Stimulated activated CD8-positive, alpha-beta memory T cell treated with anti-CD3 and anti-CD28 coated beads, Interleukin-15, amount 100 ng/mL, for 1 hour (primary cell): Measurements from ENCODE around the gene HEXIM1.
A peak's percentile ranks its signal among the peaks of the same experiment; 100 is the strongest.

Experiments
- DNase-seq: peaks from one replicate; pipeline ENCODE4 v3.0.0-alpha.2; 2020; ENCODE audit warnings: low read depth

The HEXIM1 gene

DNA sequence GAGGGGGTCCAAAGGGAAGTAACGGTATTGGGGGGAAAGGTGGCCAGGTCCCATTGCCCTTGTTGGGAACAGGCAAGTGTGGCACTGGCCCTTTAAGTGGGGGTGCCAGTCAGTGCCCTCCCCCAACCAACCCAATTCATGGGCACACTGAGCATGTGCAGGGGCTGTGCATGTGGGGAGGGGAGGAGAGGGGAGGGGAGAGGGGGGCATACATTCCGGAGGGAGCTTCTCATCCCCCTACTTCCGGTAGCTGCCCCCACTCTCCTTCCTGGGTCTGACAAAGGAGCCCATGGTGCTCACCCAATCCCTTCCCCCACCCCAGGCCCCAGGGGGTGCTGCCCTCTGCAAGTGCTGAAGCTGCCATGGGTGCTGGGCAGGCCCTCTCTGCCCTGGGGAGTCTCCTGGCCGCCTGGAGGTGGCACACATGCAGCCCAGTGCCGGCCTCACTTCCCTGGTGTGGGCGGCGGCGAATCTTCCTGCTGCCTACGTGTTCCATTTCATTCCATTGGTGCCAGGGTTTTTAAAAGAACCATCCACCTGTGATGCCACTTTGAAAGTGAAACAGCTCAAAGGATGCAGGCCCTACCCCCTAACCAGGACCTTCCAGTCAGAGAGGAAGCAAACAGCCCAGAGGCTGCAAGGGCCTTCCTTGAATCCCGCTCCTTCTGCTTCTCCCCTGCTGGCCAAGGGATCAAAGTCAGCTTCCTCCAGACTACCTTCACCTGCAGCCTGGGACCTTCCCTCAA lies 24.4 kb downstream of the HEXIM1 start:
- peak; percentile 20 for DNase-seq

DNA sequence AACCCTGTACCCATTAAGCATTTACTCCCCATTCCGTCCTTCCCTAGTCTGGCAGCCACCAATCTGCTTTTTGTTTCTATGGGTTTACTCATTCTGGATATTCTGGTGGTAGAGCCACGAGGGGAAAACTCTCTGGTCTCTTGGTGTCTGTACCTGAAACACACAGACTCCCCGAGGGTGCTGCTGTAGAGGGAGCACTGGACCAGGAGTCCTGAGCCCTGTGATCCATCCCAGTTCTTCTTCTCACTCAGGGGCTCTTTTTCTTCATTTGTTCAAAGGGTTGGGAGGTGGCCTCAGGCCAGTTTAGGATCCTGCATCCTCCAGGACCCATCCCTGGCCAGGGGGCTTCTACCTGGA lies 27.5 kb downstream of the HEXIM1 start:
- DNase-seq = no peak

GRCh38 chr17:45177563-45177962 lies 29.3 kb downstream of the HEXIM1 start:
- DNase-seq = no peak

- DNase-seq = no peak
Measured at GRCh38 chr17:45184144-45184543, 35.9 kb downstream of the HEXIM1 start.

DNA sequence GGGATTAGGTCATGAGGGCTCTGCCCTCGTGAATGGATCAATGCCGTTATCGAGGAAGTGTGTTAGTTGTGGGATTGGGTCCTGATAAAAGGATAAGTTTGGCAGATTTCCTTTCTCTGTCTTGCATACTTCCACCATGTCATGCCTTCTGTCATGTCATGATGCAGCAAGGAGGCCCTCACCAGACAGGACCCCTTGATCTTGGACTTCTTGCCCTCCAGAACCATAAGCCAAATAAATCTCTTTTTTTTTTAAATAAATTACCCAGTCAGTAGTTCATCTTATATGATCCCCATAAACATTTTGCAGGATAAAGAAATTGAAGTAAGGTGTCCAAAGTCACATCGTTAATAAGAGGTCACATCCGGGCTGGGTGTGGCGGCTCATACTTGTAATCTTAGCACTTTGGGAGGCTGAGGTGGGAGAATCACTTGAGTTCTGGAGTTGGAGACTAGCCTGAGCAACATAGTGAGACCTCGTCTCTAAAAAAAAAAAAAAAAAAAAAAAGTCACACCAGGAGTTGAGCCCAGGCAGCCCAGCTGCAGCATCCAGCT lies 38.6 kb downstream of the HEXIM1 start:
- DNase-seq = no peak

DNA sequence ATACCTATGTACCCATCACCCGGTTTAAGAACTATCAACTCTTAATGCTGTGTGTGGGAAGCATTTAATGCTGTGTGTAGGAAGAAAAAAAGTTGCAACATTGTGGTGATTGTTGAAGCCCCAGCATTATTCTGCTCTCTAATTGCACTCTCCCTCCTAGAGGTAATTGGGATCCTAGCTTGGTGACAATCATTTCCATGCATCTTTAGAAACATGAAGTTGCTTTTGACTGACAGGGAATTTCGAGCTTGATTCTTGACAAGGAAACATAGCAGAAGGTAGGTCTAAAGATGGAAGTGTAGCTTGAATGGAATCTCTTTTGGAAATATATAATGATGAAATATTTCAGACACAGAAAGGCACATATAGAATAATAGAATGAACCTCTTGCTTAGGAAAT lies 40.7 kb downstream of the HEXIM1 start:
- no peak for DNase-seq

DNA sequence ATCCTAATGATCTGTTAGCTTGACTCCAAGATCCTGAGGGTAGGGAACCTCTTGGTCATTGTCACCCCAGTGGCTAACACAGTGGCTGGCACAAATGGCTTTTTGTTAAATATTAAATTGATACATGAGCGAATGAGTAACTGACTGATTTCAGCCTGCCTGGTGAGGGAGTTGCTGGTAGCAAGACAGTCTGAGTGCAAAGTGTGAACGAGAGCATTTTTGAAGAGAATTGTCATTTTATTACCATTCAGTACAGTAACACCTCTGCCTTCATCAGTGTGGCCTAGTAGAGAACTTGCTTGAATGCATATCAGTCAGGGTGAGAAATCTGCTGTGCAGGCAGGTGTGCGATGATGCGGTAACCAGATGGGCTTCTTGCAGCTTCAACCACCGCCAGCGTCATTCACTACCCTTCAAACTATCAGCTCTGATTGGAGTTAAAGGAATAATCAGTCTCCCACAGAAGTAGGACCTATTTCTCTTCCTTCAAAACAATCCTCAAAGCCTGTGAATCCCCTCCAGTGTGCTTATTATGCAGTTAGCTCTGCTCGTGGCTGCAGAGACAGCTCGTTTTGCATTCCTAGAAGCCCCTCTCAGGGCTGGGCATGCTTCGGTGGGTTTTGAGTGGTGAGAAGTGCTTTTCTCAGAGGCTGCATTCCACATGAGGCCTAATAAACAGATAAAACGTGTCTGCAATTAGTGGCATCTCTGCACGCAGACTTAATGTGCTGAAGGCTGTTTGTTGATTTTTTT lies 42.4 kb downstream of the HEXIM1 start:
- DNase-seq = no peak

DNA sequence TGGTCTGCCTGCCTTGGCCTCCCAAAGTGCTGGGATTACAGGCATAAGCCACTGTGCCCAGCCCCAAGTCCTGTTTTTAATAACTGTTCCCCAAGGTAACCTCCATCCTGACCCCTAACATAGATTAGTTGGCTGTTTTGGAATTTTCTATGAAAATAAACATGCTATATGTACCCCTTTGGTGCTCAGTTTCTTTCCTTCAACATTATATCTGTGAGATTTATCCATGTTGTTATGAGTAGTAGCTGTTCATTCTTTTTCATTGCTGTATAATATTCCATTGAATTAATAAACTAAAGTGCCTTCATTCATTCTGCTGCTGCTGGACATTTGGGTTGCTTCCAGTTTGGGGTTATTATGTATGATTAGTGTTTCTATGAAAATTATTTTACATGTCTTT lies 47.1 kb downstream of the HEXIM1 start:
- DNase-seq = no peak

DNA sequence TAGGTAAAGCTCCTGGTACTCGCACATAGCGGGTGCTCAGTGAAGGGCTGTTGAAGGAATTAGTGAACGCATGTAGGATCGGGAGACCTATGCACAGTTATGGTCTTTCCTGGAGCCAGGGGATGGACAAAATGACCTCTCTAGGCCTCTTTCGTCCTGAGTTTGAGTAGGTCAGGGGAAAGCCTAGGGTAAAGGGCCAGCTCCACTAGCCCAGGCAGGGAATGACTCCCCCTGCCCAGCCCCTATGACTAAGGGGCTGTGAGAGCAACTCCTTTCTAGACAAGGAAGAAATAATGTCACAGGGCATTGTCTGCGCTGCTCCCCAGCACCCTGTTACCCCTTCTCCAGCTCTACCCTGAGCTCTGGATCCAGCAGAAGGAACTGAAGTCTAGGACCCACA lies 48.8 kb downstream of the HEXIM1 start:
- DNase-seq = no peak

DNA sequence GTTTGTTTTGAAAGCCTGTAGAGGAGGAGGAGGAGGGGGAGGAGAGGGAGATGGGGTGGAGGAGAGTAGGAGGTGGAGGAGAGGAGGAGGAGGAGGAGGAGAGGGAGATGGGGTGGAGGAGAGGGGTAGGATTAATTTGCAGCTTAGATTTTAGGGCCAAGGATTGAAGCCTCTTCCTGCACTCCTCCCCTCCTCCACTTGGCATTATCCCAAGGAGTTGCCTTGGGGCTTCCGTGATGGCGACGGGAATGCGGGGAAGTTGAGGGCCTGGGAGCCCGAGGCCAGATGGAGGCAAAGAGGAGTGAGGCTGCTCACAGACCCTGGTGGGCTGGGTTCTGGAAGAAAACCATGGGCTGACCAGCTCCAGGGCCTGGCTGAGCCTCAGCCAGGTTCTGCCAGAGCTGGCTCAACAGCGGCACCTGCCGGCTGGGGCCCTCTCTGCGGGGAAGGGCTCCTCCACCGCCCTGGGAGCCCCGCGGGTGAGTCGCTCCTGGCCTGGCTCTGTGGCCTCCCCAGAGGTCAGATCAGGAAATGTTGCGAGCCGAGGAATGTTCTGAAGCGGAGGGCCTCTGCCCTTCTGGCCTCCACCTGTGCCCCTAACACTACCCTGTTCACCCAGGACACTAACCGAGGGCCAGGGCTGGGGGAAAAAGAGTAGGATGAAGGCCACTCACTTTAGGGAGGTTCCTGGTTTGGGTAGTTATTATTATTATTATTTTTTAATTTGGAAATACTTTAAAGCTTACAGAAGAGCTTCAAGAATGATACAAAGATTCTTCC lies 49.5 kb downstream of the HEXIM1 start:
- DNase-seq = peak; percentile 83

GRCh38 chr17:45200701-45201100 lies 52.4 kb downstream of the HEXIM1 start:
- no peak for DNase-seq

GRCh38 chr17:45201457-45201856 lies 53.2 kb downstream of the HEXIM1 start:
- DNase-seq = no peak
